GM18498 (cell line): ENCODE data around the gene RIPOR3.
"Not testable (repeated sequence)": the region's sequence is repeated elsewhere in the genome, so short reads cannot be mapped to it uniquely, and the experiment has no call there.

Experiments
- ATAC-seq: cut with Tn5 transposase; IDR thresholded peaks from one replicate; pipeline ENCODE4 v1.9.1; 2021; ENCODE audit warnings: mild to moderate bottlenecking, moderate library complexity; ENCODE audit not compliant: unreplicated experiment

RIPOR3 gene

DNA sequence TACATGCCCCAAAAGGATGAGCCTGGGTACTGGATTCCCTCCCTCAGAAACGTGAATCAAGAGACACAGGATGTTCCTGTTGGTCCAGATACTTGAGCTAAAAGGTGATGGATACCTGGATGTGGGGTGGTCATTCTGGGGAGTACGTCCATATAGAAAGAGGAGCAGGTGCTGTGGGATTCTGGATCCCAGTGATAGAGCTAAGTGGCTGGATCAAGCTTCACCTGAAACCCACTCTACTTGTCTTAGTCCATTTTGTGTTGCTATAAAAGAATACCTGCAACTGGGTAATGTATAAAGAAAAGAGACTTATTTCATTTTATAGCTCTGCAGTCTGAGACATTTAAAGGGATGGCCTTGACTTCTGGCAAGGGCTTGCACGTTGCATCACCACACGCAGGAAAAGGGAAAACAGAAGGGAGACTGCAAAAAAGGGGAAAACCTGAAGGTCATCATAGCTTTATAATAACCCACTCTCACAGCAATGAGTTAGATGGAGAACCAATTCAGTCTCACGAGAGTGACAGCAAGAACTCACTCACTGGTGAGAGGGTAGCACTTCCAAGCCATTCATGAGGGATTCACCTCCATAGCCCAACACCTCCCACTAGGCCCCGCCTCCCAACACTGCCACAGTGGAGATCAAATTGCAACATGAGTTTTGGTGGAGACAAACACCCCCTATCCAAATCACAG is 31.2 kb downstream of the RIPOR3 start:
- ATAC-seq, result no peak

DNA sequence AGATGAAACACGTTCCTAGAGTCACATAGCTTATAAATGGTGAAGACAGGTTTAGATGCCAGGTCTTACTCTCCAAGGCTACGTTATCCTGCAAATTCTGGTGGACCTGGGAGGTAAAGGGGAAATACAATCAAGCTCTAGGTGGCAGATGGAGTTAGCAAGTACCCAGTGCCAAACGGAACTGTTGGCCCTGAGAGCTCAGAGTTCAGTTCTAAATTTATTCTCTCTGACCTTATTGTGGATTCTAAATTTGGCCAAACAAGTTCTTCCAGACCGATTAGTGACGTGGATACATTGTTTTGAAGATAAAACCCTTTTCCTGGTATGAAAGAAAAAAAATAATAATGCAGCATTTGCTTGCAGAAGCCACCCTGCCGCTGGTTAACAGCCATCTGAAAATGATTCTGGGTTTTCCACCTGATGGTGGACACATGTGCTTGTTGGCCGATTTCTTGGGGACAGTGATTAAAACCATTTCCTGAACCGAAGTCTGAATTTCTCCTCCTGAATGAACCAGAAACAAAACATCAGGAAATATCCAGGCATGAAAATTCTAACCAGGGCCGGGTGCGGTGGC is 32.5 kb downstream of the RIPOR3 start:
- ATAC-seq, result no peak

GRCh38 chr20:50655311-50655880 is 35.9 kb downstream of the RIPOR3 start:
- no peak for ATAC-seq

DNA sequence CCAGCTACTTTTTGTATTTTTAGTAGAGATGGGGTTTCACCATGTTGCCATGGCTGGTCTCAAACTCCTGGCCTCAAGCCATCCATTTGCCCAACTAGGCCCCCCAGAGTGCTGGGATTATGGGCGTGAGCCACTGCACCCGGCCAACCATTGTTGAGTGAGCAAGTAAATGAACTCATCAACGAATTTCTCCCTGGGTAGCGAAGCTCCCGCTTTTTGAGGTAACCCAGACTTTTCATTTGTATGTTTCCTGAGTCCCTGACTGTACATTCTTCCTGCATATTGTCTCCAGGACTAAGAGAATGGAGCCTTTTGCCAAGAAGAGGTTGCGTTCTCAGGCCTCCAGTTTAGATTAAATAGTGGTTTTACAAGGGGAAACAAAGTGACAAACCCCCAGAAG is 36.4 kb downstream of the RIPOR3 start:
- no peak for ATAC-seq

- no peak for ATAC-seq
Observed at GRCh38 chr20:50652702-50653294, 38.5 kb downstream of the RIPOR3 start.

DNA sequence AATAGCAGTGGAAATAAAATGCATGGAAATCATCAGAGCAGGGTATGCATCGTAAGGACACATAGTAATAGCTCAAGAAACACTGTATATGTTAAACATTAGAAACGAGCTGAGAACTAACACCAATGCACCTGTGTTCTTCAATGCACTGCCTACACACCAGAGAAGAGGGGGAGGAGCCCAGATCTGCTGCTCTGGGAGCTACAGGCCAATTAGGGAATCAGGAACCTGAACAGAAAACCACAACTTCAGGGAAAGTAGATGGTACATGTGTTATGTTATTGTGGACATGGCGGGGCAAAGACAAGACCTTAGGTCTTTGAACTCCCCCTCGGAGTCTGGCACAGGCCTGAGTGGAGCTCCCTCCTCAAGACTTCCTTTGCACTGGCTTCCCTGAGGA is 39.7 kb downstream of the RIPOR3 start:
- no peak for ATAC-seq

GRCh38 chr20:50649590-50649989 is 41.8 kb downstream of the RIPOR3 start:
- ATAC-seq, result no peak

GRCh38 chr20:50648651-50649050 is 42.7 kb downstream of the RIPOR3 start:
- no peak for ATAC-seq

DNA sequence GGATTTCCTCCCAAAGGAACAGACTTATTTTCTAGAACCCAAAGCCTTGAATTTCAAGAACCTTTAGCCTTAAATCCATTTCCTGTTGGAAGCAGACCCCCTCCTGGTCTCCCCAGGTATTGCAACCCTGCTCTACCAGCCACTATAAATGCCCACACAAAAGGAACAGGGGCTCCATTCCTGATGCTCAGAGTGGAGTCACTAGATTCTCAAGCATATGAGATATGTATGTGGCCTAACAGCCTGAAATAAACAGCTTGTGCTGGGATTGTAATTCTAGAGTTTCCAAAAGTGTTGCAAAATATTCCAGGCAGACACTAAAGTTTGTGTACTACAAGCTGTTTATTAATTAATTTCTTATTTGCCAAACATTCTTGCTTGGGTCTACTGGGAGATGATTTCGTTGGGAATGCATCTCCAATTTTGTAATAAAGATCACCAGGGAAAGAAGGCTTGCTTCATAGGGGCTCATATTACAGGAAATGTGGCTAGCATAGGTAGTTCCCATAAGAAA is 44.8 kb downstream of the RIPOR3 start:
- no peak for ATAC-seq

- ATAC-seq, result no peak
Observed at GRCh38 chr20:50645253-50646068, 45.9 kb downstream of the RIPOR3 start.

DNA sequence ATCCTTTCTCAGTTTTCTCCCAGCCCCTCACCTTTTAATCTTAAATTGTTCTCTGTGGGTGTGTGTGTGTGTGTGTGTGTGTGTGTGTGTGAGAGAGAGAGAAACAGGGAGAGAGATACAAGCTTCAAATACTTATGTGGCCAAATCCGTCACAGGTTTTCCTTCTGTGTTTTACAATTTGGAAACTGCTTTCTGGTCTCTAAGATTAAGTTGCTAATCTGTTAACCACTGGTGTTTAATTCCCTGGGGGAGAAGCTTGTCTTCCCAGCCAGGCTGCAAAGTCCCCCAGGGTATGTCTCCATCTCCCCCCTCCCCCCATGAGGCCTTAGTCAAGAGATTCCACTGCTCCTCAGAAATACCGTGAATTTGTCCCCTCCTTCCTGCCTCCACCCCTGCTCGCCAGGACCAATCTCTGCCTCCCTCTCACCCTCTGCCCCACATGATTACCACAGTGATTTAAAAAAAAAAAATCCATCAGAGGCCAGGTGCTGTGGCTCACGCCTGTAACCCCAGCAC is 49.0 kb downstream of the RIPOR3 start:
- no peak for ATAC-seq

- ATAC-seq, result not testable (repeated sequence)
Observed at GRCh38 chr20:50641625-50642287, 49.6 kb downstream of the RIPOR3 start.

DNA sequence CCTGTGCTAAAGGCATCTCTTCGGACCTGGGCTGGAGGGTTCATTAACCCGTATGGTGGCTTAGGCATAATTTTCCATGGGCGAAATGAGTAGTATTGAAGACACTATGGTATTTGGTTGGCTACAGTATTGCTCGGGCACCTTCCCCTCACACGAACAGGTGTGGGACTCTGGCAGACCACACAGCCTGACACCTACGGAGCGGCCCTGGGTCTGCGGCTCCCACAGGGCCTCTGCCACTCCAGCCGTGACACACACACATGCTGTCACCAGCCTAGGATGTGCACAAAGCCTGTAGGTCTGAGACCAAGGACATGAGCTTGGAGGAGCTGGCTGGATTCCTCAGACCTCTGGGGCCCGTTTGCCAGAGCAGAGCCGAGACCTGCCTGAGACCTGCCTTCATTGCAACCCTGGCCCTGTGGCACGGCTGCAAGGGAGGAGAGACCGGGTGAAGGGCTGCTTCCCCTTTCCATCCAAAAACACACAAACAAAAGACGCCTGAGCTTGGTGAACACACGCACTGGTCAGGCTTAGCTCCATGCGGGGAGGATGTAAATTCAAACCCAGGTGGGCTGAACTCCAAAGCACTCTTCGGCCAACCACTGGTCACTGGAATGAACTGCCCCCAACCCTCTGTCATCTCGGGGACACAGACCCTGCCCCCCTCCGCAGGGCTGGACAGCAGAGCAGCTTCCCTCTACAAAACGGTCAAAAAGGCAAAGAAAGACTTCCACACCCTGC is 51.2 kb downstream of the RIPOR3 start:
- ATAC-seq, result not testable (repeated sequence)

GRCh38 chr20:50638015-50638847 is 53.1 kb downstream of the RIPOR3 start:
- not testable (repeated sequence) for ATAC-seq

DNA sequence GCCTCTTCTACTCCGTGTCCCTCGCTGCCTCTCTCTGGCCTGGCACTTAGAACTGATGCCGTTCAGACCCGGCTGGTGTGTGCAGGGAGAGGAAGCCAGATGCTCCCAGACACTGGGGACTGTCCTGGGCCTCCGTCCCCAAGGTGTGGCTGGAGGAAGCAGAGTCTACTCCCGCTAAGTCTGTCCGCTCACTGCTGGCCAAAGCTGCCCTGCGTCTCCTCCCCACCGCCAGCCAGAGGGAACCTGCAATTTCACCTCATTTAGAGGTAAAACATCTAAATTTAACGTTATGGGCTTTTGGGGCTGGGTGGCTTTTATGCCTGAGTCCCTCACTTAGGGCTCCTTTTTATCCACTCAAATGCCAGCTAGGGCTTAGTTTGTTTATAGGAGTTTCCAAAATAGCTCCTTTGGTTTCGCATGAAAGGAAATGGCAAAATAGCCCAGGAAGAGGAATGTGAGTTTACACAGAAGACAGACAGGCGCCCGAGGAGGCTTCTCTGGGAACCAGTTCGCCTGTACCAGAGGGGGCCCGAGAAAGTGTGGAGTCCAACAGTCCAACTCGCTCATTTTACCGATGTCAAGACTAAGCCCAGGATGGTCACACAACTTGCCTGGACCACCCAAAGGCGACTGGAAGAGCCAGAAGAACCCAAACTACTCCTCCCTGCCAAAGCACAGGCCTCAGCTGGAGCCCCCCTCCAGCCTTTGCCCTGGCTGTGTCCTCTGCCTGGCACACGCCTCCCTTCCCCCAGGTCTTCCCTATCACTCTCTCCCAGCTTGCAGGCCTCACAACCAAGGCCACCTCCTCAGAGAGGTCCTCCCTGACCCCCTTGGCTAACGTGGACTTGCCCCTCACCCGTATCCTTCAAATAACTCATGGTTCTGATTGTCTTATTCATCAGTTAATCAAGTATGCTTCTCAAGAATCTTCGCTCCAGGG is 54.5 kb downstream of the RIPOR3 start:
- no peak for ATAC-seq

- ATAC-seq, result no peak
Observed at GRCh38 chr20:50635676-50636600, 55.4 kb downstream of the RIPOR3 start.
